ENCODE results near the gene ZNF511. TPM values are rescaled to one million over a fixed set of nuclear protein-coding genes. Genes with fewer than 3 reads are reported as not detected.

Gene ZNF511
- total RNA-seq, 1 experiment from 2014 or later = 49.0 TPM

- CTCF ChIA-PET = no interaction called here
These were observed 11.2 kb upstream of the ZNF511 start for GRCh38 chr10:133297504-133297903.

More at GRCh38 chr10:133297504-133297903, 11.2 kb upstream of the ZNF511 start:
- ChIA-PET RAD21 (ENCODE audit: low non-redundant PET in 1 of 2, low total read pairs in 2 of 2, uncharacterized antibody in 2 of 2, unreplicated experiment in 2 of 2) (no interaction called here), POLR2A (no interaction called here)
- Histone ChIP-seq H3K4me2 (ENCODE audit: low read length) (no peak overlapping the region), H3K9me2 (ENCODE audit: insufficient read depth) (no peaks in the 10 kb centered on the region), H3K9ac (ENCODE audit: low read length) (no peak overlapping the region), H3K27ac (ENCODE audit: low read depth, low read length) (no peak overlapping the region), H4K20me1 (ENCODE audit: insufficient read depth) (no peaks in the 10 kb centered on the region), H3K36me3 (ENCODE audit: control insufficient read depth in 1 of 2, insufficient read depth in 2 of 2, low read length in 2 of 2) (peaks cover 0 to 4% of the 10 kb centered on the region in 2 experiments; a peak in 3 of 4 replicates), H3K27me3 (ENCODE audit: insufficient read depth, low read length) (no peaks in the 10 kb centered on the region), H3K4me1 (ENCODE audit: control insufficient read depth in 1 of 2, insufficient read depth in 2 of 2, low read length in 2 of 2) (peaks cover 0 to 6% of the 10 kb centered on the region in 2 experiments; a peak in 1 of 4 replicates), H3K9me3 (ENCODE audit: control insufficient read depth in 1 of 2, insufficient read depth in 1 of 2, low read depth in 1 of 2, low read length in 2 of 2) (no peaks in the 10 kb centered on the region), H3K4me3 (replicated peaks in 1 of 2; ENCODE audit: low read depth in 1 of 2, low read length in 2 of 2) (no peak overlapping the region), H3K79me2 (ENCODE audit: insufficient read depth, low read length) (peaks cover under 1% of the 10 kb centered on the region; the same call in 1 of the 2 replicates), H2AFZ (ENCODE audit: low read depth, low read length, poor library complexity, severe bottlenecking) (no peak overlapping the region)
- no TSS peak for BruUV-seq (replicated peaks)
- intact Hi-C loops (cut with micrococcal nuclease) = no loop called here
- ATAC-seq (no peak), DNase-seq (ENCODE audit: low read depth, low spot score) (no peak)
- TF ChIP-seq SIN3A (IDR thresholded peaks at IDR 0.05; ENCODE audit: low read depth) = no peak
- no peak for TF ChIP-seq ELF1 (IDR thresholded peaks at IDR 0.05; ENCODE audit: borderline replicate concordance, low read depth)
- no peak for TF ChIP-seq YY1 (IDR thresholded peaks at IDR 0.05; ENCODE audit: extremely low read depth, insufficient replicate concordance, low read depth, low read length)
- TF ChIP-seq CEBPB (IDR thresholded peaks at IDR 0.05; ENCODE audit: low read depth) = no peak
- no peak for TF ChIP-seq POLR2AphosphoS5 (IDR thresholded peaks at IDR 0.05; ENCODE audit: low read depth, low read length)
- no peak for TF ChIP-seq ATF3 (IDR thresholded peaks at IDR 0.05)
- TF ChIP-seq EZH2phosphoT487 (IDR thresholded peaks at IDR 0.05; ENCODE audit: borderline replicate concordance) = no peak
- TF ChIP-seq SP1 (IDR thresholded peaks at IDR 0.05; ENCODE audit: low read depth) = no peak
- TF ChIP-seq JUND (IDR thresholded peaks at IDR 0.05) = no peak
- TF ChIP-seq EZH2 (IDR thresholded peaks at IDR 0.05) = no peak
- TF ChIP-seq CTCF (IDR thresholded peaks at IDR 0.05 in 2 of 3, conservative IDR thresholded peaks at IDR 0.05 in 1 of 3; ENCODE audit: borderline replicate concordance in 1 of 3, insufficient read depth in 1 of 3, low read depth in 2 of 3, low read length in 2 of 3) = no peak
- no peak for TF ChIP-seq RAD21 (IDR thresholded peaks at IDR 0.05; ENCODE audit: low read depth)
- TF ChIP-seq ZBTB33 (IDR thresholded peaks at IDR 0.05; ENCODE audit: extremely low read depth, insufficient replicate concordance, low read length) = no peak
- TF ChIP-seq REST (IDR thresholded peaks at IDR 0.05; ENCODE audit: low read depth) = no peak
- no peak for TF ChIP-seq TCF7L2 (IDR thresholded peaks at IDR 0.05; ENCODE audit: borderline replicate concordance, extremely low read depth, insufficient read depth, insufficient read length)
- no peak for TF ChIP-seq POLR2A (IDR thresholded peaks at IDR 0.05; ENCODE audit: borderline replicate concordance, extremely low read depth, insufficient read depth, insufficient read length)

All from HCT116 (cell line).